IMR-90 (cell line): ENCODE results near the gene CACNA1D. TPM values are rescaled to one million over a fixed set of nuclear protein-coding genes. Genes with fewer than 3 reads are reported as not detected.

Experiments used
- ATAC-seq: fragments of 200-7000 bp; cut with Tn5 transposase; 2 replicates; pipeline ENCODE4 v1.9.1; 2020; ENCODE audit warnings: low read depth, mild to moderate bottlenecking, moderate library complexity
- BruUV-seq: library from RNA; stranded (reverse); fragments of 400-500 nt; replicated peaks from 2 replicates; lab custom pipeline; 2021; lab: Mats Ljungman, UMichigan
- CTCF ChIA-PET: fragments of 300-600 bp; formaldehyde crosslinking; extraction: SDS; loops from one replicate; lab custom pipeline; 2021; ENCODE audit warnings: antibody characterized with exemption; lab: Yijun Ruan, JAX
- POLR2A ChIA-PET: fragments of 300-600 bp; sonication (Branson Sonifier 250); formaldehyde crosslinking; loops from one replicate; lab custom pipeline; 2022; ENCODE audit warnings: antibody characterized with exemption; ENCODE audit not compliant: unreplicated experiment; lab: Charles Lee
- DNase-seq: peaks from one replicate; pipeline ENCODE4 v3.0.0; 2013
- H2AFZ ChIP-seq: replicated peaks from 2 replicates; pipeline ENCODE3; 2013; ENCODE audit warnings: low read length, mild to moderate bottlenecking; ENCODE audit not compliant: poor library complexity
- H2AK5ac ChIP-seq: 2 replicates; pipeline ENCODE4 v1.6.1; 2013; ENCODE audit warnings: low read depth, low read length, inconsistent platforms
- H2AK9ac ChIP-seq: replicated peaks from 2 replicates; pipeline ENCODE3; 2013; ENCODE audit warnings: mild to moderate bottlenecking, low read depth, low read length, moderate library complexity; ENCODE audit not compliant: poor library complexity
- H2BK120ac ChIP-seq: 2 replicates; pipeline ENCODE4 v1.6.1; 2013; ENCODE audit warnings: low read depth, low read length, inconsistent platforms
- H2BK15ac ChIP-seq: 3 replicates; pipeline ENCODE4 v1.6.1; 2013; ENCODE audit warnings: low read depth, low read length, inconsistent platforms
- H2BK20ac ChIP-seq: 2 replicates; pipeline ENCODE4 v1.6.1; 2013; ENCODE audit warnings: low read depth, mild to moderate bottlenecking, inconsistent platforms, low read length, moderate library complexity
- H2BK5ac ChIP-seq: 2 replicates; pipeline ENCODE4 v1.6.1; 2013; ENCODE audit warnings: mild to moderate bottlenecking, low read depth, low read length, inconsistent platforms; ENCODE audit not compliant: poor library complexity, severe bottlenecking
- H3K14ac ChIP-seq: replicated peaks from 2 replicates; pipeline ENCODE4 v1.6.1; 2013; ENCODE audit warnings: low read depth, low read length, inconsistent platforms
- H3K18ac ChIP-seq: 2 replicates; pipeline ENCODE4 v1.6.1; 2013; ENCODE audit warnings: low read depth, low read length, control low read depth
- H3K23ac ChIP-seq: 2 replicates; pipeline ENCODE4 v1.6.1; 2013; ENCODE audit warnings: low read depth, low read length, inconsistent platforms
- H3K27ac ChIP-seq: 2 replicates; pipeline ENCODE4 v1.5.1; 2013; ENCODE audit warnings: mild to moderate bottlenecking, control low read depth, low read length; ENCODE audit not compliant: insufficient read depth
- H3K27me3 ChIP-seq: 2 replicates; pipeline ENCODE4 v1.6.1; 2013; ENCODE audit warnings: low read length; ENCODE audit not compliant: control insufficient read depth, insufficient read depth
- H3K36me3 ChIP-seq: 2 replicates; pipeline ENCODE4 v1.6.1; 2013; ENCODE audit warnings: low read length, mixed read lengths; ENCODE audit not compliant: control insufficient read depth, insufficient read depth
- H3K4ac ChIP-seq: 2 replicates; pipeline ENCODE4 v1.6.1; 2013; ENCODE audit warnings: low read depth, low read length, inconsistent platforms
- H3K4me1 ChIP-seq: 2 replicates; pipeline ENCODE4 v1.6.1; 2013; ENCODE audit warnings: low read length, mixed read lengths; ENCODE audit not compliant: control insufficient read depth, insufficient read depth
- H3K4me2 ChIP-seq: 2 replicates; pipeline ENCODE4 v1.6.1; 2013; ENCODE audit warnings: low read depth, mild to moderate bottlenecking, control low read depth, low read length, moderate library complexity
- H3K4me3 ChIP-seq: 2 replicates; pipeline ENCODE4 v1.5.1; 2013; ENCODE audit warnings: low read depth, mild to moderate bottlenecking, control low read depth, low read length, moderate library complexity; ENCODE audit not compliant: insufficient read depth
- H3K56ac ChIP-seq: 2 replicates; pipeline ENCODE4 v1.6.1; 2013; ENCODE audit warnings: low read length, inconsistent platforms; ENCODE audit not compliant: insufficient read depth; ENCODE audit errors: extremely low read depth
- H3K79me1 ChIP-seq, 2 experiments: 2 replicates each; pipeline ENCODE4 v1.6.1; 2013; ENCODE audit warnings: low read length in 2 of 2, inconsistent platforms in 1 of 2, low read depth in 1 of 2
- H3K9ac ChIP-seq: 2 replicates; pipeline ENCODE4 v1.6.1; 2013; ENCODE audit warnings: low read depth, low read length, control low read depth
- H3K9me1 ChIP-seq: 2 replicates; pipeline ENCODE4 v1.6.1; 2013; ENCODE audit warnings: low read length, inconsistent platforms; ENCODE audit not compliant: insufficient read depth
- H3K9me3 ChIP-seq: 2 replicates; pipeline ENCODE4 v1.6.1; 2013; ENCODE audit warnings: low read length; ENCODE audit not compliant: control insufficient read depth, insufficient read depth
- H4K20me1 ChIP-seq: 2 replicates; pipeline ENCODE4 v1.6.1; 2013; ENCODE audit warnings: low read length, inconsistent platforms; ENCODE audit not compliant: insufficient read depth
- H4K5ac ChIP-seq: 2 replicates; pipeline ENCODE4 v1.6.1; 2013; ENCODE audit warnings: mild to moderate bottlenecking, low read depth, low read length, control low read depth
- H4K8ac ChIP-seq, 2 experiments: 2 replicates each; pipeline ENCODE4 v1.6.1; 2013; ENCODE audit warnings: low read depth in 2 of 2, low read length in 2 of 2, control low read depth in 1 of 2, inconsistent platforms in 1 of 2
- H4K91ac ChIP-seq: 2 replicates; pipeline ENCODE4 v1.6.1; 2013; ENCODE audit warnings: low read depth, low read length, inconsistent platforms; ENCODE audit not compliant: insufficient read depth
- BHLHE40 ChIP-seq: fragments of 150-350 bp; IDR thresholded peaks from 2 replicates; pipeline ENCODE4 v1.6.1; 2016; ENCODE audit warnings: mild to moderate bottlenecking, low read depth, low read length
- CEBPB ChIP-seq: IDR thresholded peaks from 2 replicates; pipeline ENCODE4 v1.6.1; 2012; ENCODE audit warnings: low read depth, low read length, improper control_type of control experiment
- CHD1 ChIP-seq: IDR thresholded peaks from 2 replicates; pipeline ENCODE4 v1.6.1; 2012; ENCODE audit warnings: low read depth, low read length, improper control_type of control experiment
- CTCF ChIP-seq: conservative IDR thresholded peaks from 2 replicates; pipeline ENCODE4 v1.5.1; 2012; ENCODE audit warnings: mild to moderate bottlenecking, low read depth, low read length, improper control_type of control experiment
- ELK1 ChIP-seq: fragments of 150-350 bp; IDR thresholded peaks from 2 replicates; pipeline ENCODE4 v1.6.1; 2016; ENCODE audit warnings: low read depth, mild to moderate bottlenecking, low read length, moderate library complexity, borderline replicate concordance
- FOS ChIP-seq: fragments of 150-350 bp; IDR thresholded peaks from 2 replicates; pipeline ENCODE4 v1.6.1; 2016; ENCODE audit warnings: low read depth, low read length
- MAZ ChIP-seq: IDR thresholded peaks from 2 replicates; pipeline ENCODE4 v1.6.1; 2012; ENCODE audit warnings: low read depth, mild to moderate bottlenecking, low read length, improper control_type of control experiment, moderate library complexity, borderline replicate concordance
- MXI1 ChIP-seq: IDR thresholded peaks from 2 replicates; pipeline ENCODE4 v1.6.1; 2012; ENCODE audit warnings: low read depth, mild to moderate bottlenecking, low read length, moderate library complexity, borderline replicate concordance
- NFE2L2 ChIP-seq: fragments of 150-350 bp; IDR thresholded peaks from 2 replicates; pipeline ENCODE4 v1.6.1; 2016; ENCODE audit warnings: low read depth, mild to moderate bottlenecking, low read length
- POLR2A ChIP-seq: IDR thresholded peaks from 2 replicates; pipeline ENCODE4 v1.6.1; 2012; ENCODE audit warnings: mild to moderate bottlenecking, low read depth, low read length
- RCOR1 ChIP-seq: IDR thresholded peaks from 2 replicates; pipeline ENCODE4 v1.6.1; 2012; ENCODE audit warnings: mild to moderate bottlenecking, low read length, improper control_type of control experiment; ENCODE audit not compliant: insufficient replicate concordance
- SMC3 ChIP-seq: fragments of 150-350 bp; IDR thresholded peaks from 2 replicates; pipeline ENCODE4 v1.6.1; 2016; ENCODE audit warnings: low read depth, mild to moderate bottlenecking, antibody characterized with exemption, low read length, moderate library complexity
- USF2 ChIP-seq: fragments of 150-350 bp; IDR thresholded peaks from 2 replicates; pipeline ENCODE4 v1.6.1; 2017; ENCODE audit warnings: mild to moderate bottlenecking, antibody characterized with exemption, low read length, low read depth
- WGBS, 2 experiments: methylation state at CpG; one replicate each; pipeline versions ENCODE4 v1.1.5 to v1.1.7; 2013; ENCODE audit warnings: missing lambda C conversion rate in 2 of 2; ENCODE audit not compliant: insufficient read length in 1 of 2; ENCODE audit errors: extremely low coverage in 2 of 2; 5-methylcytosine and 5-hydroxymethylcytosine counted together
- dilution Hi-C: fragments of 300-500 bp; cut with HindIII; formaldehyde crosslinking; loops from one replicate; pipeline ENCODE4 v1.14.3; 2018; ENCODE audit warnings: low sequenced_read_pairs; ENCODE audit not compliant: unreplicated experiment
- in situ Hi-C: fragments of 300-500 bp; cut with MboI; formaldehyde crosslinking; loops from 3 replicates; pipeline ENCODE4 v1.14.3; 2019; ENCODE audit warnings: low sequenced_read_pairs, inconsistent platforms, mixed read lengths
- intact Hi-C: fragments of 100-400 bp; cut with micrococcal nuclease; formaldehyde crosslinking; loops from 2 replicates; pipeline ENCODE4 v1.10.0; 2022
- polyA plus RNA-seq, 3 experiments: library from polyadenylated mRNA; depleted of rRNA; stranded (reverse); fragments of >200 nt; gene quantifications; 2 replicates each; pipeline ENCODE4 v1.2.3, GENCODE V29; 2012; ENCODE audit warnings: low replicate concordance in 1 of 3
- total RNA-seq: library from RNA; depleted of rRNA; stranded (reverse); fragments of >200 nt; gene quantifications from 2 replicates; pipeline ENCODE4 v1.2.3, GENCODE V29; 2012

CACNA1D gene
- total and polyA plus RNA-seq, 2 of the 4 experiments (the other 2 are of a cell fraction), result 0.07 TPM; not detected in 1

GRCh38 chr3:53833053-53833645 is 338.7 kb downstream of the CACNA1D start:
- Histone ChIP-seq H3K4ac (no peak overlapping the region), H3K27me3 (no peaks in the 10 kb centered on the region), H3K14ac (no peak overlapping the region), H4K5ac (no peak overlapping the region), H2BK20ac (no peak overlapping the region), H2BK120ac (no peak overlapping the region), H4K20me1 (no peaks in the 10 kb centered on the region), H2BK15ac (no peak overlapping the region), H3K9ac (no peak overlapping the region), H3K23ac (no peak overlapping the region), H3K4me3 (no peak overlapping the region), H3K27ac (no peak overlapping the region), H3K9me3 (no peaks in the 10 kb centered on the region), H2AFZ (no peak overlapping the region), H2AK9ac (no peak overlapping the region), H3K9me1 (no peaks in the 10 kb centered on the region), H3K4me1 (no peaks in the 10 kb centered on the region), H2BK5ac (no peak overlapping the region), H3K79me1 (no peaks in the 10 kb centered on the region), H4K91ac (no peak overlapping the region), H3K4me2 (no peak overlapping the region), H3K56ac (no peak overlapping the region), H4K8ac (no peak overlapping the region), H3K18ac (no peak overlapping the region), H2AK5ac (no peak overlapping the region), H3K36me3 (no peaks in the 10 kb centered on the region)
- ChIA-PET POLR2A (no interaction called here), CTCF (no interaction called here)
- DNase-seq (no peak), ATAC-seq (no peak)
- dilution Hi-C loops, result no loop called here
- no TSS peak for BruUV-seq
- in situ Hi-C loops, result no loop called here
- WGBS, 2 experiments, result 80% methylated on average over 1 of the region's 9 CpGs; no CpG with 5 or more reads in 1 of the 2 experiments
- TF ChIP-seq CTCF (no peak), SMC3 (no peak), NFE2L2 (no peak), FOS (no peak), ELK1 (no peak), BHLHE40 (no peak), MAZ (no peak), CEBPB (no peak), MXI1 (no peak), USF2 (no peak), POLR2A (no peak), CHD1 (no peak), RCOR1 (no peak)
- intact Hi-C loops, result no loop called here
